Brain pericyte (primary cell): ENCODE results near the gene SRP68.

Source experiments
- DNase-seq: peaks from one replicate; pipeline ENCODE4 v3.0.0-alpha.2; 2012; ENCODE audit warnings: low read depth, low spot score

SRP68 gene

DNA sequence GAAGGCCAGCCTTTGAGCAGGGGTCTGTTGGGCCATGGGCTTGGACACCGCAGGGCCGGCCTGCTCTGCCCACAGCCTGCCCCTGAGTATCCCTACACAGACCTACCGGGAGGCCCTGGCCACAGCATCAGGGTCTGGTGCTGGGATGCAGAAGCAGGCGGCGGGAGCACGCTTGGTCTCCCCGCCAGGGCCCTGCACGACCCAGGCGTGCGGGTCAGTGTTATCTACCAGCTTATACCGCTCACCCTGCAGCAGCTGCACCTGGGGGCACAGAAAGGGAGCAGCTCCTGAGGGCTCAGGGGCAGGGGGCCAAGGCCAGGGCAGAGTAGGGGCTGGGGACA lies 54.0 kb downstream of the SRP68 start:
- DNase-seq: no peak

DNA sequence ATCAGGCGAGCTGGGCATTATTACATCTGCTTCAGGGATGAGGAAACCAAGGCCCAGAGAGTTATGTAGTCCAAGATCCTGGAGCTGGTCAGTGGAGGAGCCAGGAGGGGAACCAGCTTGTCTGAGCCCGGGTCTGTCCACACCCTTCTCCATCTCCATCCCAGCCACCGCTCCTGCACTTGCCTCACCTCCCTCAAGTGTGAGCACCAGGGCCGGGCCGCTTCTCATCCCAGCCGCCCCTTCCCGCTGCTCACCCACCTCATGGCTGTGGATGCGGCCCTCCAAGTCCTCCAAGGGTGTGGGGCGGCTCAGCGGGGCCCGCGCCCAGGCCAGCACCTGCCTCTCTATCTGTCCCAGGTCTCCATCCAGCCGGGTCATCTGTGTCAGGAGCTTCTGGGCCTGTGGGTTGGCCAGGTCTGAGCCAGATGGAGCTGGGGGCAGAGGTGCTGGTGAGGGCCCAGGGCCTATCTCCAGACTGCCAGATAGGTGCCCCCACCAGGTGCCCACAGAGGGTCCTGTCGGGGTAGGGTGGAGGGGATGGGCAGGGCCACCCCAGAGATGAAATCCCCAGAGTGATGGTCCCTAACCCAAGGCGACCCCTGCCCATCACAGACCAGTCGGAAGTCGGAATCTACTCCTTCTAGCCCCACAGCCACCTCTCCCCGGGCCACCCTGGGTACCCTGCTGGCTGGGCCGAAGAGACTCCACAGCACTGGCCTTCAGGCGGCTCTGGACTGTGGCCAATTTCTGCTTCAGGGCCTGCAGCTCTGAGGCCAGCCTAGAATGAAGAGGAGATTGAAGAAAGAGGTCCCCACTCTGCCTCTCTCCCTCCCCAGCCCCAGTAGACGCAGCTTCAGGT lies 54.6 kb downstream of the SRP68 start:
- no peak for DNase-seq

DNA sequence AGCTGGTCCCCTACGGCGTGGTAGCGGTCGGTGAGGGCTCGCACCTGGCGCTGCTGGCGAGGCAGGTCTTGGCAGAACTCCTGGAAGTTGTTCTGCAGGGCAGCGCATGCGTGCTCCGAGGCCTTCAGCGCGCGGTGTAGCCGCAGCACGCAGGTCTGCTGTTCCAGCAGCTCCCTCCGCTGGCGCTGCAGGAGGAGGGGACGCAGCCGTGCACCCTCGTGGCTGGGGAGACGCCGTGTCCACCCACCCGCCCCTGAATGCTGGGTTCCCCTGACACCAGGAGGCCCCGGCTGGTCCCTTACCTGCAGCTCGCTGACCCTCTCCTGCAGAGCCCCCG lies 57.4 kb downstream of the SRP68 start:
- DNase-seq: no peak

DNA sequence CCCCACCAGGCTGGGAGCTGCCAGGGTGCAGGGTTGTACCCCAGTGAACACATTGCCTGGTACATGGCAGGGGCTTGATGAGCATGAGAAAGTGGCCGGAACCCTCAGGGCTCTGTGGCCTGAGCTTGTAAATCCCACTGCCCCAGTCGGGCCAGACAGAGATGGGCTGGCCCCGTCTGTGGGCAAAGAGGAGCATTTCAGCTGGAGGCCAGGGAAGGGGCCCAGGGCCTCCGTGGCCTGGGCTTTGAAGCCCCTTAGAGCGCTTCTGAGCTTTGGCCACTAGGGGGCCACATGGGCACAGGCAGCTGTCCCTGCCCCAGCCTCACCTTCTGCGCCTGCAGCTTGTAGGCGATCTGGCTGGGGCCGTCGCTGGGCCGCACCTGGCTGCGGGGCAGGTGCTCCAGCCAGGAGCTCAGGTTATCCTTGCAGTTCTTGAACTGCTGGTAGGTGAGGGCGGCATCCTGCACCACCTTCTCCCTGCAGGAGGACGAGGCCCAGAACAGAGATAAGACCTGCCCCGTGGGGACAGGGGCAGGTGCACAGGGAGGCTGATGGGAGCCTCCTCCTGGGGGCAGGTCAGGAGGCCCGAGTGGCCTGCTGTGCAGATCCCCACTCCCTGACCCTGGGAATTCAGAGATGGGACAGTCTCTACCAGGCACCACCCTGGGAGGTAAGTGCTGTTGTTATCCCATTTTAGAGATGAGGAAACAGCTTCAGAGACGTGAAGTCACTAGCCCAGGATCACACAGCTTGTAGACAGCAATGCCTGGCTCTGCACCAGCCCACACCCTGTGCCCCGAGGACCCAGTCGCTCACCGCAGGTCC lies 58.0 kb downstream of the SRP68 start:
- DNase-seq: no peak

DNA sequence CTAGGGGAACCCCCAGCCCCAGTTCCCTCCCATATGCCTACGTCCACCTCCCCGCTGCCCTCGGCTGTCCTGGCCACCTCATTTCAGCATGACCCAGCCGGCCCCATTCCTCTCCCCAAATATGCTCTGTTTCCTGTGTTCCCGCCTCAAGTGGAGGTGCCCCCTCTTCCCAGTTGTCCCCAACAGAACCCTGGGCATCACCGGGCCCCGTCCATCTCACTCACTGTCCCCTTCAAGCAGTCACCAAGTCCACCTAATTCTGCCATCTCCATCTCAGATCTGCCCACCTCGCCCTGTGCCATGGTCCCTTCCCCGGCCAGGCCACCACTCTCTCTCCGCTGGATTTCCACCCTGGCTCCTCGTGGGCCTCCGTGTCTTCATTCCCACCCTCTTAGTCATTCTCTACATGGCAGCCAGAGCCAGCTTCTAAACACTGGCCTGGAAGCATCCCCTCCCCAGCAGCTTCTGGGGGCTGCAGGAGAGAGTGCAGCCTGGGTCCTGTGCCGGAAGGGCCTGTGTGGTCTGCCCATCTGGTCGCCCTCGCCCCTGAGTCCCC lies 58.9 kb downstream of the SRP68 start:
- DNase-seq: no peak

DNA sequence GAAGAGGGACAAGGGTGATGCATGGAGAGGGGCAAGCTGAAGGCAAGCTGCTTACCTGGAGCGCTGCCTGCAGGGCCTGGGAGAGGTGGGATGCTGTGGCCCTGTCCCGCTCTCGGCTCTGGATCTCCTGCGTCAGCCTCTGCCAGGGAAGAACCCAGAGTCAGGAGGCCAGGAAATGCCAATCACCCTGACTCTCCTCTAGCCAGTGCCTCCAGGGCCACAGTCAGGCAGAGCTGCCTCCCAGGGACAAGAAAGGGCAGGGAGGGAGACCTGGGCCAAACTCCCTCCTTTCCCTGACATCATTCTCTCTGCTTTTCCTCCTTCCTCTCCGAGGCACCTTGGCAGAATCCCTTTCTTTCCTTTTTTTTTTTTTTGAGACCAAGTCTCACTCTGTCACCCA lies 60.4 kb downstream of the SRP68 start:
- no peak for DNase-seq

DNA sequence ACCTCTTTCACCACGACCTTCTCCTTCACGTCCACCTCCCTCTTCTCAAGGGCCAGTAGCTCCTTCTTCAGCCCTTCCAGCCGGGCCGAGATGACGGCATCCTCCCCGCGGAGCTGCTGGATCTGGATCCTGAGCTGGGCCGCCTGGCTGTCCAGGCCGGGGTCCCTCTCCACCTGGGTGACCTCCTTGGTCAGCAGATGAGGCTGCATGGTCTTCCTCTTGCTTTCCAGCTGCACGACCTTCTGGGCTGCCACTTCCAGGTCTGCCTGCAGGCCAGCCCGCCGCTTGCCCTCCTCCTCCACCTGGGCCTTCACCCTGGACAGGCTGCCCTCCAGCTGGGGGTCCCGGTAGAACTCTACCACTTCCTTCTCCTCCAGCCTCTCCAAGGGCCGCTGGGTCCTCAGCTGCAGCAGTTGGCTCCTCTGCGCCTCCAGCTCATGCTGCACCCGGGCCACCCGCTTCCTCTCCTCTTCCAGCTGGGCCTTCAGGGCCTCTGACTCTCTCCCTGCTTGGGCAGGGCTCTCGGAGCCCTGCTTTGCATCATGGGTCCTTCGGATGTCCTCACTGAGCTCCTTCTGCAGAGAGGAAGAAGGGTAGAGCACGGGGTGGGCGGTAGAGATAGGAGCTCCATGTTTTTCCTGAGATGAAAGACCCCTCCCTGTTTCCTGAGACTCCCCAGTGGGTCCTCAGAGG lies 62.2 kb downstream of the SRP68 start:
- DNase-seq: no peak

DNA sequence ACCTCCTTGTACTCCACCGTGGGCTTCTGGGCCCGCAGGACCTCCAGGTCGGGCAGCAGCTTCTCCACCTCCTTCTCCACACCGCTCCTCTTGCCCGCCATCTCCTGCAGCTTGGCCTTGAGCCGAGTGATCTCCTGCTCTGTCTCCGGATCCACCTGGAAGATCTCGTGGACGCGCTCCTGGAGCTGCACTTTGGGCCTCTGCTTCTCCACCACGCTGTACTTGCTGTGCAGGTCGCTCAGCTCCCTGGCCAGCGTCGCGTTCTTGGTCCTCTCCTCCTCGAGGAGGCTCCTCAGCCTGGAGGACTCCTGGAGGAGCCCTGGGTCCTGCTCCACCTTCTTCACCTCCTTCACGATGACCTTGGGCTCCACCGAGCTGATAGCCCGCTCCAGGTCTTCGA lies 62.9 kb downstream of the SRP68 start:
- DNase-seq: no peak

DNA sequence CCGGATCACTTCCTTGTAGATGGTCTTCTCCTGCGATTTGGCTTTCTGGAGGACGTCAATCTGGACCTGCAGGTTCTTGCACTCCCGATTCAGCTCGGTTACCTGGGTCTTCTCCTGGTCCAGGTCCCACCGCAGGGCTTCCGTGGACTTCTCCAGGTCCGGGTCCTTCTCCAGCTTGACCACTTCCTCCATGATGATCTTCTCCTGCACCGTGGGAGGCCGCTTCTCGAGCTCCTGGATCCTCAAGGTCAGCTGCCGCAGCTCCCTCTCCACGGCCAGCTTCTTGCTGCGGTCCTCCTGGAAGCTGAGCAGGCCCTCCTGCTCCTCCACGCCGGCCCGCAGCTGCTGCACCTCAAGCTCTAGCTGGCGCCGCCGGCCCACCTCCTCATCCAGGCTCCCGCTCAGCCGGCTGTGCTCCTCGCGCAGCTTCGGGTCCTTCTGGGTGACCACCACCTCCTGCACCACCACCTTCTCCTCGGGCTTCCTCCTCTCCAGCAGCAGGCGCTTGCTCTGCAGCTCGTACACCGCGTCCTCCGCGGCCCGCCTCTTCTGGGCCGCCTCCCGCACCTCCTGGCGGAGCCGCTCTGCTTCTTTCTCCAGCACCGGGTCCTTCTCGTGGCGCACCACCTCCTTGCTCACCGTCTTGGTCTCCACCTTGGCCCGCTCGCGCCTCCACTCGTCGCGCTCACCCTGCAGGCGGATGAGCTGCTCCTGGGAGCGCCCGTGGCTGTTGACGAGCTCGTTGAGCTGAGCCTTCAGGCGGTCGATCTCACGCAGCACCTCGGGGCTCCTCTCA lies 63.5 kb downstream of the SRP68 start:
- DNase-seq: no peak

DNA sequence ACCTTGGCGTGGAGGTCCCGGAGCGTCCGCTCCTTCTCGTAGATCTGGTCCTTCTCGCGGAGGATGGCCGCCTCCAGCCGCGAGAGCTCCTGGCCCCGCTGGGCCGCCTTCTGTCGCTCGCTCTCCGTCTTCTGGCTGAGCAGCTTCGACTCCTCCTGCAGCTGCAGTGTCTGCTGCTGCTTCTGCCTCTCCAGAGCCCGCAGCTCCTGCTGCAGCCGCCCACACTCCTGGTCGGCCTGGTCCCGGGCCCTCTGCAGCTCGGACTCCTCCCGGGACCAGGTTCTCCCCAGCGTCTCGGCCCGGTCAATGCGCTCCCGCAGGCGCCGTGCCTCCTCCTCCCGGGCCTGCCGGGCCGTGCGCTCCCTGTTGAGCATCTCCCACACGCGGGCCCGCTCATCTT lies 64.1 kb downstream of the SRP68 start:
- DNase-seq: no peak

DNA sequence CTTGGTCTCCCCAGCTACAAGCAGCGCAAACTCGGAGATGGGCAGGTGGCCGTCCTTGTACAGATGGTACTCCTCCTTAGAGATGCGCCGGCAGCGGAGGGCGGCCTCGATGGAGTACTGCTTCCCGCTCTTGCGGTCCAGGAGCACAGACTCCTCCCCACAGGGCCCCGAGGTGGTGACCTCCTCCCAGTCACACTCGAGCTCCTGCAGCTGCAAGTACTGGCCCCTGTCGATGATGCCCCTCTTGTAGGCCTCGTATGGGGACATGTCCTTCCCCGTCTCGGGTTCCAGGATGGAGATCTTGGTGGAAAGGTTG lies 64.5 kb downstream of the SRP68 start:
- no peak for DNase-seq

DNA sequence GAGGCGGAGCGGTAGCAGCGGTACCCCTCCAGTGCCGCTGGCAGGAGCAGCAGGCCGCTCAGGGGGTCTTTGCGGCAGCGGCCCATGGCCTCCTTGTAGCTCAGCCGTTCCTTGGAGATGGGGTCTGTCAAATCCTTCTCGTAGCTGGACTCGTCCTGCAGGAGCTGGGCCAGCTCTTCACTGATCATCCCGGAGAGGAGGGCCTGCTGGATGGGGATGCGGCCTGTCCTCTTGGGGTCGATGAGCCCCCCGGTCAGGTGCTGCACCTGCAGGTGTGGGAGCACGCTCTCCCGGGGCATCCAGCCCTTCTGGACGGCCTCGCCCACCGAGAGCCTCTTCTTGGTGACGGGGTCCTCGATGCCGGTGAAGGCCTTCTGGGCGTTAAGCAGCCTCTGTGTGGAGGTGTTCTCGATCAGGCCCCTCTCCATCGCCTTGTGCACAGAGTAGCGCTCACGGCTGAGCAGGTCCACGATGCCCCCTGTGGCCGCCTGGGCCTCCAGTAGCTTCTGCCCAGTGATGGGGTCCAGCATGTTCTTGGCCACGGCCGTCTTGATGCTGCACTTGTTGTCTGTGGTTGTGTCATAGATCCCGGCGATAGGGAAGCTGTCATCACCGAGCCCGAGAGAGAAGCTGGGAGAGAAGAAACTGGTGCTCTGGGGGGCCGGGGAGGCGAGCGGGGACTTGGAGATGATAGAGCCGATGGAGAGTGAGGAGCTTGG lies 65.0 kb downstream of the SRP68 start:
- DNase-seq: no peak

DNA sequence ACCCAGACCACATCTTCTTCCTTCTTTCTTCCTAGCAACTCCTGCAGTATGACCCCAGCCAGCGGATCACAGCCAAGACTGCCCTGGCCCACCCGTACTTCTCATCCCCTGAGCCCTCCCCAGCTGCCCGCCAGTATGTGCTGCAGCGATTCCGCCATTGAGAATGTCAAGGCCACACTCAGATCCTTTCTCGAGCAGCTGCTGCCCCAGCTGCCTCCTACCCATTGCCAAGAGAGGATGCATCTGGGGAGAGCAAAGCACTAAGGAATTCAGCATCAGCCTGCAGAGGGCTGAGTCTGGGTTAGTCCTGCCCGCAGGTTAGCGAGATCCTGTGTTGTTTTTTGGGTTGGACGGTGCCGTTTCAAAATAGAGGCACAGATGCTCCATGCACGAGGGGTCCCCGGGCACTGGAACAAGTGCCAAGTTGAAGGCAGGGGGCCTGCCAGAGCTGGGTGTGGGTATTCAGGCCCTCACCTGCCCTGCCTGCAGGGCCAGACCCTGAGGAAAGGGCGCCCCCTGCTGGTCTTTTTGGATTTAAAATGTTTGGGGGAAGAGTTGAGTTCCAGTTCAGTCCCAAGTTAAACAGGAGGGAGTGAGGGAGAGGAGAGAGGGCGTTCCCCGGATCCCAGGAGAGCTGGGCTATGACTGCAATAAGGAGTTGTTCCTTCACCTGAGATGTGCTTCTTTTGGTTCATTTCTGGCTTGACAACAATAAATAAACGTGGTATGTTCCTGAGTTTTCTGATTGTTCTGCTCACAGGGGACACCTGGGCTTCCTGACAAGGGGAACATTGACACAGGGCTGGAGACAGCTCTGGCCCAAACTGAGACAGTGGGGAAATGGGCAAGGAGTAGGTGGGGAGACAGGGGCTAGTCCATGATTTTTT lies 66.8 kb downstream of the SRP68 start:
- DNase-seq: peak; percentile 36

DNA sequence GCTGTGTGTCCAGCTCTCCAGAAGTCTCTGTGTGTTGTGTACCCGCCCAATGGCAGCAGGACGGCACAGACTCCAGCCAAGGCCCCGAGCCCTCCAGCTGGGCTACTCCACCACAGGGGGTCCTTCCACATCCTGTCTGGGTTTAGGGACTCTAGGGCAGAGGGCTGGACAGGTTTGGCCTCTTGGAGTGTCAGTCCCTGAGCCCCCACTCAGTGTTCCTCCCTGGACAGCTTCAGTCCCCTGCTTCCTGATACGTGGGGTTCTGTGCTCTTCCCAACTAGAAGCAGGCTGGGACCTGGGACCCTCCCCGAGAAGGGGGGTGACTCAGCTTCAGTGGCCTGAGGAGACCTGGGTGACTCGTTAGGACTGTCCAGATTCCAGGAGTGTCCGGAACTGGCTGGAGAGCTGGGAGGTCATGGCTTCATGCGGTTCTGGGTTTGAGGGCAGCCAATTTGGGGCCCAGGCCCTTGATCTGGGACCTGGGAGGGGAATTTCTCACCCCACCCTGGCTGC lies 67.5 kb downstream of the SRP68 start:
- no peak for DNase-seq

DNA sequence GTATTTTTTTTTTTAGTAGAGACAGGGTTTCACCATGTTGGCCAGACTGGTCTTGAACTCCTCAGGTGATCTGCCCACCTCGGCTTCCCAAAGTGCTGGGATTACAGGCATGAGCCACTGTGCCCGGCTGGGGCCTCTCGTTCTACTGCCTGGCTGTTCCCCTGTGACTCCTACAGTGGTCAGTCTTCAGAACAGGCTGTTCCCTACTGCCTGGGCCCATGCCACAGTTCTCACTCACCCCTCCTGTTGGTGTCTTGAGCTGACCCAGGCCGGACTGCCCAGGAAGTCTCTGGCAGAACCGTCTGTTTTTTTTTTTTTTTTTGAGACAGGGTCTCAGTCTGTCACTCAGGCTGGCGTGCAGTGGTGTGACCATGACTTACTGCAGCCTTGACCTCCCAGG lies 68.4 kb downstream of the SRP68 start:
- DNase-seq: no peak

DNA sequence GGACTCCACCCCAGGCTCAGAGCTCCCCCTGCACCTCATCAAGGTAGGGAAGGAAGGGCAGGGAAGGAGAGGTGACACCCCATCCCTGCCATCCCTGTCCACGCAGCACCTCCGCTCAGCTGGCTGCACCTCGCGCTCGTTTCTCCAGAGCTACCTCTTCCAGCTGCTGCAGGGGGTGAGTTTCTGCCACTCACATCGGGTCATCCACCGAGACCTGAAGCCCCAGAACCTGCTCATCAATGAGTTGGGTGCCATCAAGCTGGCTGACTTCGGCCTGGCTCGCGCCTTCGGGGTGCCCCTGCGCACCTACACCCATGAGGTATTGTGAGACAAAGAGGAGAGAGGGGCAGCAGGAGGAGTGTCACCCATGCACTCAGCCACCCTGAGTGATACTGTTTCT lies 70.2 kb downstream of the SRP68 start:
- DNase-seq: no peak

DNA sequence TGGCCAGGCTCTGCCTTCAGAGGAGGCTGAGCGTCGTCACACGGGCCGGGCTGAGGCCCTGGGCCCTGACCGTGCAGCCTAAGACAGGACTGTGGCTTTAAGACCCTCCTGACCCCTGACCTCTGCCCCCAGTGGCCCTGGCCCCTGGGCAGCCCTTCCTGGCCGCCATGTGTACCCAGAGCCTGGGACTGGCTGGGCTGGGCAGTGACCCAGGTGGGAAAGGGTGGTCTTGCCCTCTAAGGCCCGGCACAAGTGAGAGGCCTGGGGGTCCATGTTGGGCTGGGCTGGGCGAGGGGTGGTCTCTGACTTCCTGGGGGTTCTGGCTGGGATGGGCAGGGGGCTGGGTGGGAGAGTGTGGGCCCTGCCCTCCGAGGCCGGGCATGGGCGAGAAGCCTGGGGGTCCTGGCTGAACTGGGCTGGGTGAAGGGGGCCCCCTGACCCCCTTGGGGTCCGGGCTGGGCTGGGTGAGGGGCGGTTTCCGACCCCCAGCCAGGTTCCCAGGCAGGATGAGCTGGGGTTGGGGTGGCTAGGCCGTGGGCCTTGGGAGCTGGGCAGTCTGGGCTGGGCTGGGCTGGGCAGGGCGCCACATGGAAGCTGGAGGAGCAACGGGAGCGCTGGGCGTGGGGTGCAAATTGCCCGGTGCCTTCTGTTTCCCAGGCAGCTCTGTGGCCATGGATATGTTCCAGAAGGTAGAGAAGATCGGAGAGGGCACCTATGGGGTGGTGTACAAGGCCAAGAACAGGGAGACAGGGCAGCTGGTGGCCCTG lies 71.4 kb downstream of the SRP68 start, which contains the start of gene CDK3:
TSS of gene CDK3 (plus strand) at position 101 of the 767 bp plus-strand sequence. CDS start at position 672, 571 bp downstream.
- no peak for DNase-seq

DNA sequence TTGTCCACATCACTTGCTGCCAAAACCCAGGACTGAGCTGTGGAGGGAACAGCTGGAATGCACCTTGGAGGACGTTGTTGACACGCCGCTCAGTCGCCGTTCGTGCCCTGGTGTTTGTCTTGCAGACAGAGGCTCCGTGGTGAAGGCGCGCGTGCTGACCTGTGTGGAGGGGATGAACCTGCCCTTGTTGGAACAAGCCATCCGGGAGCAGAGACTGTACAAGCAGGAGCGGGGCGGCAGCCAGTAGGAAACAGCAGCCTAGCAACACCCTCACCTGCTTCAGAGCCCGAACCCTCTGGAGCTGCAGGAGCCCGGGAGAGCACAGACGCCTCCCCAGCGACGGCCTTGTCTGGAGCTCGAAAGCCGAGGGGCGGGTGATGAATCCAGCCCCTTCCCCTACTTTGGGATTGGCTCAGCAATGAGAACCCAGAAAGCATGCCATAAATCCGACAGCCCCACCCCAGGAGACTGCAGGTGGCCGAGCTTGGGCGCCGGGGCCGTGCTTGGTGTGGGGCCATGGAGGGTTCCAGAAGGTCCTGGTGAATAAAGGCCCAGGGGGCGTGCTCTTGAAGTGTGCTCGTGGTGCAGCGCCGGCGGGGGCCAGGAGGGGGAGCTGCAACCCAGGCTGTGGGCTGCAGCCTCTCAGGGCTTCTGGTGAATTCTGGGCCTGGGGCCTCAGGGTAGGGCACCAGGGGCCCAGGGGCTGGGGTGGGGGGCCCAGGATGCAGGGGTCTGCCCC lies 72.1 kb downstream of the SRP68 start:
- DNase-seq: no peak
